GM19023 (cell line): ENCODE results near the gene OSMR.

Source experiments
- ATAC-seq: cut with Tn5 transposase; IDR thresholded peaks from one replicate; pipeline ENCODE4 v1.9.1; 2021; ENCODE audit warnings: mild to moderate bottlenecking, moderate library complexity; ENCODE audit not compliant: unreplicated experiment

Gene OSMR

GRCh38 chr5:38871058-38871605 is 25.3 kb downstream of the OSMR start:
- no peak for ATAC-seq

GRCh38 chr5:38871790-38872551 is 26.2 kb downstream of the OSMR start:
- ATAC-seq = no peak

- no peak for ATAC-seq
These were observed 27.0 kb downstream of the OSMR start for GRCh38 chr5:38872826-38873225.

DNA sequence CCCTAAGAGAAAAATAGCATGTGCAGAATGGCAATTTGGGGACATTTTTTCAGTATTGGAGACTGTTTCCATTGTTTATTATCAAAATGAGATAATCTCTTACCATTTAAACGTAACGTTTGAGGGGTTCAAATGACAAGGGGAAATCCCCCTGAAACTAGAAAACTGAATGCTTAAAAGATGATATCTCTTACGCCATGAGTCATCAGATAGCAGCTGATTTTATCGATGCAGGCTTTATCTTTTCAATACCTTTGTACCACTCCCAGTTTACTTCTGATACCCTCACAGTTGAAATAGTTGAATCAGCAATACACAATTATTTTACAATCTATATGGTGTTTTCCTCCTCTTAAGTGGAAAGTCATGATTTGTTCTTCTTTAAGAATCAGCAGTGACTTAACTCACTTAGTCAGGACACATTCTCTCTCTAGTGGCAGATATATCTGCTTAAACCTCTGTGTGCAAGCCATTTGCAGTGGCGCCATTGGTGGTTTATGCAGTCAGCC is 29.2 kb downstream of the OSMR start:
- no peak for ATAC-seq

GRCh38 chr5:38878391-38879077 is 32.7 kb downstream of the OSMR start:
- ATAC-seq = no peak

- ATAC-seq = no peak
These were observed 33.3 kb downstream of the OSMR start for GRCh38 chr5:38879078-38879460.

DNA sequence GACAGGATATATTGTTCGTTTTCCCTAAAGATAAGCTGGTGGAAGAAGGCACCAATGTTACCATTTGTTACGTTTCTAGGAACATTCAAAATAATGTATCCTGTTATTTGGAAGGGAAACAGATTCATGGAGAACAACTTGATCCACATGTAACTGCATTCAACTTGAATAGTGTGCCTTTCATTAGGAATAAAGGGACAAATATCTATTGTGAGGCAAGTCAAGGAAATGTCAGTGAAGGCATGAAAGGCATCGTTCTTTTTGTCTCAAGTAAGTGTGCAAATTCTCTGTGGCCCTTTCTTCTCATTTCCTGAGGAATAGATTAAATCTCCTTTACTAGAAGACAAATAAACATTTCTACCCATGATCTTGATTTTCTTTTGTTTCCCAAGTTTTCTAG is 38.0 kb downstream of the OSMR start:
- no peak for ATAC-seq

- no peak for ATAC-seq
These were observed 39.4 kb downstream of the OSMR start for GRCh38 chr5:38885208-38885607.

DNA sequence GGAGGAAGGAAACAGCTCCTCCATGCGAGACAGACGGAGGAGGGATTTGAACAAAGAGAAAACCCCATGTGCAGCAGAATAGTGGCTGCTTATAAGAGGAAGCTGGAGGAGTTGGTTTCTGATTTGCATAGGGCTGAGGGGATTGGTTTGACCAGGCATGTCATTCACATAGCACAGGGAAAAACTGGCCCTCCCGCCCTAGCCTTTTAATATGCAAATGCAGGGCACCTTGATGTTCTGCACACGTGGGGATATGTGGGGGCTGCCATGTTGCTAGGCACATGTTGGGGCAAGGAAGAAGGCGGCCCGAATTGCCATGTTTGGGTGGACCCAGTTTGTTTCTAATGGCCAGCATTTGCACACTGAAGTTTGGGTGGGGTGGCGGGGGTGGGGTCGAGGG is 42.2 kb downstream of the OSMR start:
- ATAC-seq = no peak

DNA sequence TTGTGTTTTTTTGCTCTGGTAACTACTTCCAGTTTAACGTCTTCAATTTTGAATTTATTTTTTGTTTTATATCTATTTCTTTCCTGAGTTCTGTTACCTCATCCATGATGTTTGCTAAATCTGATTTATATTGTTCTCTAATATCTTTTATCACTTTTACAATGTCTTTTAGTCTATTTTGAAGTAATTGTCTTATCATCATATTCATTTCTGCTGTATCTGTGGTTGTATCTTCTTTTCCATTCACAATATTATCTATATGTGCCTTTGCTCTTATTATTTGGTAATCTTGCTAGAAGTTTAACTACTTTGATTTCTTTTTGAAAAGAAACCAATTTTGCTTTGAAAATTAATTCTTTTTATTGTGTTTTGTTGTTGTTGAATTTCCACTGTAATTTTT is 43.6 kb downstream of the OSMR start:
- ATAC-seq = no peak

DNA sequence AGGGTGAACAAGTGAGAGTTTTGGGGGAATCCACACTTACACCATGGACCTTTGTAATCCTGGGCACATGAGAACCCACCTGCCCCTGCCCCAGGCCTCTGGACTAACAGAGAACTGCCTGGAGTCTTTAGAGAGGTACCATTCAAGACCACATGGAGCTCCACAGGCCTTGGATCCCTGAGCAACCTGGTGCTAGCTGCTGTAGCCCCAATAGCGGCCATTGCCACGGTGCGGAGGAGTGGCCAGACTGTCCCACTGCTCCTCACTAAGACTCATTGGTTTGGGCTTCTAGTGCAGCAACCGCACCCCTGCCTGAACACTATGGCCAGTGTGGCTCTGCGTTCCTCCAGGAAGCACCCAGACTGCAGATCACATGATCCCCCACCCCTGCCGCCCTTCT is 45.8 kb downstream of the OSMR start:
- no peak for ATAC-seq

DNA sequence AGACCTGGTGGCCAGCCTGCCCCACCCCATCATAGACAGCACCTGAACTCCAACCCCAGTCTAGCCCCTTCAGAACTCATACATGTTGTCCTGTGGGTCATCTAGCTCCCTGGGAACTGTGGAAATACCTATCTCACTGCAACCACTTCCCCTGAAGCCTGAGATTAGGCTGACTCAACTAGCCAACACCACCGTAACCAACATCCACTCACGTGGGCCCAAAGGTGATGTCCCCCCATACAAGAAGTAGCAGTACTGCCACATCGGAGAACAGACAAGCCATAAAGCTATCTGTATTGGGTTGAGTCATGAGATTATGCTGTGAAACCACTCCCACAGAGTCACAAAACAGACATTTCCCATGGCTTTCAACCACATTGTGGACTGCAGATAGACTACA is 46.6 kb downstream of the OSMR start:
- no peak for ATAC-seq

DNA sequence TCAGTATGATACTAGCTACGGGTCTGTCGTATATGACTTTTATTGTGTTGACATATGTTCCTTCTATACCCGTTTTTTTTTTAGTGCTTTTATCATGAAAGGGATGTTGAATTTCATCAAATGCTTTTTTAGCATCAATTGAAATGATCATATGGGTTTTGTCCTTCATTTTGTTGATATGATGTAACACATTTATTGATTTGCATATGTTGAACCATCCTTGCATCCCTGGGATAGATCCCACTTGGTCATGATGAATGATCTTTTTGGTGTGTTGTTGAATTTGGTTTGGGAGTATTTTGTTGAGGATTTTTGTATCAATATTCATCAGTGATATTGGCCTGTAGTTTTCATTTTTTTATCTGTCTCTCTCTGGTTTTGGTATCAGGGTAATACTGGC is 50.9 kb downstream of the OSMR start:
- no peak for ATAC-seq

- ATAC-seq = no peak
These were observed 54.1 kb downstream of the OSMR start for GRCh38 chr5:38899936-38900335.

DNA sequence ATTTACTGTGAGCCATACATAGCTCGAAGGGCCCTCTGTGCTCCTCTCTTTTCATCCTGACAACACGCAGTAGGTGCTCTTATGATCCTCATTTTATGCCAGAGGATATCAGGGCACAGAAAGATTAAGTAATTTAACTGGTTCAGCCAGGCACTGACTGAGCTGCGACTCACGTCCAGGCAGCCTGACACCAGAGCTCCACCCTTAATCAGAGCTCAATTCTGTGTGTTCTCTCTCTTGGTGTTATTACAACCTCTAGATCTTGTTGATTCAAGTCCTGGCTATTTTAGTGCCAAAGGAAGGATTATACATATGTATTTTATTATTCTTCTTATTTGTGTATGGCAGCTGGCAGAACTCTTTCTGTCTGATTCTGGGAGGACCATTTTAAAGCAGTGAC is 59.7 kb downstream of the OSMR start:
- no peak for ATAC-seq

DNA sequence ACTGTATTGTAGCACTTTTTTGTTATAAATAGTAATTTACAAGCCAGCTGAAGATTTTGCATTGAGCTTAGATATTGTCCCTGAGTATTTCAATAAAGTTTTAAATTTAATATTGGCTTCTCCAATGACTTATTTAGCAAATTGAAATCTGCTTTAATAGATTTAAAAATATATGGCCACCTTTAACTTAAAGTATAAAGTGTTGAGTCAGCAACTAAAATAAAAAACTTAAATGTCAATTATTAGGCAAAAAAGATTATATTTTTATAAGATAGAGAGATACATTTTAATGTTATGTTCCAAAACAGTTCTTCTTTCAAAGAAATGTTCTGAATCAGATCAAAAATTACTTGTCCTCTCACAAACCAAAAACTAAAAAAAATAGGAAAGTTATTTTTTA is 60.7 kb downstream of the OSMR start:
- no peak for ATAC-seq

DNA sequence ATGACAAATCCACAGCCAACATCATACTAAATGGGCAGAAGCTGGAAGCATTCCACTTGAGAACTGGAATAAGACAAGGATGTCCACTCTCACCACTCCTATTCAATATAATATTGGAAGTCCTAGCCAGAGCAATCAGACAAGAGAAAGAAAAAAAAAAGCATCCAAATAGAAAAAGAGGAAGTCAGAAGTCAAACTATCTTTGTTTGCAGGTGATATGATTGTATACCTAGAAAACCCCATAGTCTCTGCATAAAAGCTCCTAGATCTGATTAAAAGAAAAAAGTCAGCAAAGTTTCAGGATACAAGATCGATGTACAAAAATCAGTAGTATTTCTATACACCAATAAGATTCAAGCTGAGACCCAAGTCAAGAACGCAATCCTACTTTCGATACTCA is 66.1 kb downstream of the OSMR start:
- no peak for ATAC-seq

DNA sequence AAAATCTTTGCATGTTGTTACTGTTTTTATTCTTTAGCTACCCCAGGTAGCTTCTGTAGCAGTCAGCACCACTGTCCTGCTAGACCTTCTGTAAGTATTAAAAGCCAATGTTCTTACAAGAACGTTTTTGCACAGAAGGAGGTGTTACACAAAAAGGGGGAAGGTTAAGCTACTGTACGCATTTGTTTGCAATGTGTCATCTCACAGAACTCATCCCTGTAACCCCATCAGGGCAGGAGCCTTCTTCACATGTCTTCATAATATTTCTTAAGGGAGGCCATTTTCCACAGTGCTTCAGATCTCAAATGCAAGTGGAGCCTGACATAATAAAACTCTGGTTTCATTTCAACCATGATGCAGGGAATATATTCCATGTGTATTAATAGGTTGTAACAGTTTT is 67.9 kb downstream of the OSMR start:
- ATAC-seq = no peak

GRCh38 chr5:38916802-38917201 is 71.0 kb downstream of the OSMR start:
- no peak for ATAC-seq

DNA sequence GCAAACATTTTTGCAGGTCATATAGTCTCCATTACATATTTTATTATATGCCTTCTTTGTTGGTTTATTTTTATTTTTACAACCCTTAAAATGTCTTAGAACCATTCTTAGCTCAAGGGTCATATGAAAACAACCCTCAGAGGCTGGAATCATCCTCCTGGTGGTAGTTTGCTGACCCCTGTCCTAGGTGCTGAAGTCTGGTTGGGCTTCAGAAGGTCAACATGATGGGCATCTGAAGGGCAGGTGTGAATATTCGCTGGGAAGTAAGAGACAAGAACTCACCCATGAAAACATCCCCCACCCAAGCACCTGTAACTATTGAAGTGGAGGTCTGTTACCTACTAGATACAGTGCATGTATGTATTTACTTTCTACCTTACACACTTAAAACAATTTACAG is 75.4 kb downstream of the OSMR start:
- ATAC-seq = no peak

GRCh38 chr5:38922199-38922598 is 76.4 kb downstream of the OSMR start:
- peak; percentile 76 for ATAC-seq
